ENCODE measurements around the gene PDZD2.

DNA sequence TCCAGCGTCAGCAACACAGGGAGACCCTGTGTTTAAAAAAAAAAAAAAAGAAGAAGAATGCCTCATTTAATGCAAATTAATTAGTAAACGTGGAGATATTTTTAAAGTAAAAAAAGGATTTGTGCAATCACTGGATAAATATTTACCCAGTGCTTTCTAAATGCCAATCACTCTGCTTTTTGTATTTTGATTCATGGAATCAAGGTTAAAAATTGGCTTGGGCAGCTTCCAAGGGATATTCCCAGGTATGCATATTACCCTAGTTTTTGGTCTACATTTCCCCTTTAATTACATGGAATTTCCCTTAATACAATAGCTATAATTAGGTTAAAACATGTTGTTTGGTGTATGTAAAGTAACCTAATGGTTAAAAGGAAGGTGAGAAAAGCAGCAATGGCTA, 31.4 kb upstream of the PDZD2 start:
- TF ChIP-seq, protein P1, sequence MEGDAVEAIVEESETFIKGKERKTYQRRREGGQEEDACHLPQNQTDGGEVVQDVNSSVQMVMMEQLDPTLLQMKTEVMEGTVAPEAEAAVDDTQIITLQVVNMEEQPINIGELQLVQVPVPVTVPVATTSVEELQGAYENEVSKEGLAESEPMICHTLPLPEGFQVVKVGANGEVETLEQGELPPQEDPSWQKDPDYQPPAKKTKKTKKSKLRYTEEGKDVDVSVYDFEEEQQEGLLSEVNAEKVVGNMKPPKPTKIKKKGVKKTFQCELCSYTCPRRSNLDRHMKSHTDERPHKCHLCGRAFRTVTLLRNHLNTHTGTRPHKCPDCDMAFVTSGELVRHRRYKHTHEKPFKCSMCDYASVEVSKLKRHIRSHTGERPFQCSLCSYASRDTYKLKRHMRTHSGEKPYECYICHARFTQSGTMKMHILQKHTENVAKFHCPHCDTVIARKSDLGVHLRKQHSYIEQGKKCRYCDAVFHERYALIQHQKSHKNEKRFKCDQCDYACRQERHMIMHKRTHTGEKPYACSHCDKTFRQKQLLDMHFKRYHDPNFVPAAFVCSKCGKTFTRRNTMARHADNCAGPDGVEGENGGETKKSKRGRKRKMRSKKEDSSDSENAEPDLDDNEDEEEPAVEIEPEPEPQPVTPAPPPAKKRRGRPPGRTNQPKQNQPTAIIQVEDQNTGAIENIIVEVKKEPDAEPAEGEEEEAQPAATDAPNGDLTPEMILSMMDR (conservative IDR thresholded peaks at IDR 0.05; ENCODE audit: low read depth in 2 of 2): no peak
- no peak for TF ChIP-seq POLR2AphosphoS5 (IDR thresholded peaks at IDR 0.05; ENCODE audit: low read depth)
- no peak for TF ChIP-seq CREB1 (CRISPR knock-in tag; IDR thresholded peaks at IDR 0.05; ENCODE audit: low read depth)
- no peak for TF ChIP-seq EZH2 (IDR thresholded peaks at IDR 0.05; ENCODE audit: low read depth, unreplicated experiment)
- TF ChIP-seq EZH2phosphoT487 (IDR thresholded peaks at IDR 0.05; ENCODE audit: unreplicated experiment): no peak
- no peak for TF ChIP-seq ZNF331 (CRISPR knock-in tag; IDR thresholded peaks at IDR 0.05; ENCODE audit: low read depth)
- TF ChIP-seq NANOG (IDR thresholded peaks at IDR 0.05; ENCODE audit: borderline replicate concordance): no peak
- TF ChIP-seq, protein P2, sequence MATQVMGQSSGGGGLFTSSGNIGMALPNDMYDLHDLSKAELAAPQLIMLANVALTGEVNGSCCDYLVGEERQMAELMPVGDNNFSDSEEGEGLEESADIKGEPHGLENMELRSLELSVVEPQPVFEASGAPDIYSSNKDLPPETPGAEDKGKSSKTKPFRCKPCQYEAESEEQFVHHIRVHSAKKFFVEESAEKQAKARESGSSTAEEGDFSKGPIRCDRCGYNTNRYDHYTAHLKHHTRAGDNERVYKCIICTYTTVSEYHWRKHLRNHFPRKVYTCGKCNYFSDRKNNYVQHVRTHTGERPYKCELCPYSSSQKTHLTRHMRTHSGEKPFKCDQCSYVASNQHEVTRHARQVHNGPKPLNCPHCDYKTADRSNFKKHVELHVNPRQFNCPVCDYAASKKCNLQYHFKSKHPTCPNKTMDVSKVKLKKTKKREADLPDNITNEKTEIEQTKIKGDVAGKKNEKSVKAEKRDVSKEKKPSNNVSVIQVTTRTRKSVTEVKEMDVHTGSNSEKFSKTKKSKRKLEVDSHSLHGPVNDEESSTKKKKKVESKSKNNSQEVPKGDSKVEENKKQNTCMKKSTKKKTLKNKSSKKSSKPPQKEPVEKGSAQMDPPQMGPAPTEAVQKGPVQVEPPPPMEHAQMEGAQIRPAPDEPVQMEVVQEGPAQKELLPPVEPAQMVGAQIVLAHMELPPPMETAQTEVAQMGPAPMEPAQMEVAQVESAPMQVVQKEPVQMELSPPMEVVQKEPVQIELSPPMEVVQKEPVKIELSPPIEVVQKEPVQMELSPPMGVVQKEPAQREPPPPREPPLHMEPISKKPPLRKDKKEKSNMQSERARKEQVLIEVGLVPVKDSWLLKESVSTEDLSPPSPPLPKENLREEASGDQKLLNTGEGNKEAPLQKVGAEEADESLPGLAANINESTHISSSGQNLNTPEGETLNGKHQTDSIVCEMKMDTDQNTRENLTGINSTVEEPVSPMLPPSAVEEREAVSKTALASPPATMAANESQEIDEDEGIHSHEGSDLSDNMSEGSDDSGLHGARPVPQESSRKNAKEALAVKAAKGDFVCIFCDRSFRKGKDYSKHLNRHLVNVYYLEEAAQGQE (IDR thresholded peaks at IDR 0.05; ENCODE audit: unreplicated experiment): no peak
- TF ChIP-seq, protein P3, sequence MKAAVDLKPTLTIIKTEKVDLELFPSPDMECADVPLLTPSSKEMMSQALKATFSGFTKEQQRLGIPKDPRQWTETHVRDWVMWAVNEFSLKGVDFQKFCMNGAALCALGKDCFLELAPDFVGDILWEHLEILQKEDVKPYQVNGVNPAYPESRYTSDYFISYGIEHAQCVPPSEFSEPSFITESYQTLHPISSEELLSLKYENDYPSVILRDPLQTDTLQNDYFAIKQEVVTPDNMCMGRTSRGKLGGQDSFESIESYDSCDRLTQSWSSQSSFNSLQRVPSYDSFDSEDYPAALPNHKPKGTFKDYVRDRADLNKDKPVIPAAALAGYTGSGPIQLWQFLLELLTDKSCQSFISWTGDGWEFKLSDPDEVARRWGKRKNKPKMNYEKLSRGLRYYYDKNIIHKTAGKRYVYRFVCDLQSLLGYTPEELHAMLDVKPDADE (IDR thresholded peaks at IDR 0.05): no peak

Measured in GM23338 (cell line).